WTC11 (cell line): ENCODE data around the gene PEX10. TPM values are rescaled to one million over a fixed set of nuclear protein-coding genes. Genes with fewer than 3 reads are reported as not detected.

ENCODE experiments used
- ATAC-seq: fragments of 200-7000 bp; cut with Tn5 transposase; 2 replicates; pipeline ENCODE4 v1.10.0; 2021; ENCODE audit warnings: mild to moderate bottlenecking, moderate library complexity
- CTCF ChIA-PET: fragments of 300-600 bp; sonication (Branson Sonifier 250); formaldehyde crosslinking; loops from one replicate; lab custom pipeline; 2021; ENCODE audit warnings: antibody characterized with exemption; lab: Charles Lee
- POLR2A ChIA-PET: fragments of 350-600 bp; sonication (Branson Sonifier 250); formaldehyde crosslinking; loops from one replicate; lab custom pipeline; 2021; ENCODE audit warnings: antibody characterized with exemption; lab: Charles Lee
- DNase-seq: peaks from one replicate; pipeline ENCODE4 v3.0.0; 2021; ENCODE audit warnings: low spot score
- H3K27ac Mint-ChIP-seq: 2 replicates; pipeline ENCODE4 v1.8.0; 2021; ENCODE audit warnings: mixed read lengths
- H3K27me3 Mint-ChIP-seq: 2 replicates; pipeline ENCODE4 v1.8.0; 2021; ENCODE audit warnings: low read depth, mild to moderate bottlenecking, moderate library complexity, mixed read lengths
- H3K36me3 Mint-ChIP-seq: 2 replicates; pipeline ENCODE4 v1.8.0; 2021; ENCODE audit warnings: mixed read lengths
- H3K4me1 Mint-ChIP-seq: 2 replicates; pipeline ENCODE4 v1.8.0; 2022; ENCODE audit warnings: mixed read lengths
- H3K4me3 Mint-ChIP-seq: 2 replicates; pipeline ENCODE4 v1.8.0; 2021; ENCODE audit warnings: mild to moderate bottlenecking, moderate library complexity, mixed read lengths
- H3K9me3 Mint-ChIP-seq: 2 replicates; pipeline ENCODE4 v1.8.0; 2021; ENCODE audit warnings: mixed read lengths
- ARID4B ChIP-seq: sonication (generic); formaldehyde crosslinking; IDR thresholded peaks from 2 replicates; pipeline ENCODE4 v1.8.0; 2023; ENCODE audit warnings: missing genetic modification reagents, mild to moderate bottlenecking, borderline replicate concordance
- CBFB ChIP-seq: sonication (generic); formaldehyde crosslinking; IDR thresholded peaks from 2 replicates; pipeline ENCODE4 v1.8.1; 2022; ENCODE audit warnings: mild to moderate bottlenecking, low read depth, missing genetic modification reagents
- EMX1 ChIP-seq: fragments of 250-450 bp; sonication (Bioruptor Pico); IDR thresholded peaks from 2 replicates; pipeline ENCODE4 v1.8.0; 2021; ENCODE audit warnings: mild to moderate bottlenecking
- ETV6 ChIP-seq: sonication (generic); formaldehyde crosslinking; IDR thresholded peaks from 2 replicates; pipeline ENCODE4 v1.8.1; 2022; ENCODE audit warnings: mild to moderate bottlenecking, missing genetic modification reagents
- FOXP1 ChIP-seq: sonication (generic); formaldehyde crosslinking; IDR thresholded peaks from 2 replicates; pipeline ENCODE4 v1.8.0; 2022; ENCODE audit warnings: missing genetic modification reagents, mild to moderate bottlenecking, moderate library complexity, borderline replicate concordance
- FOXP4 ChIP-seq: sonication (generic); formaldehyde crosslinking; IDR thresholded peaks from 2 replicates; pipeline ENCODE4 v1.8.0; 2022; ENCODE audit warnings: mild to moderate bottlenecking, missing genetic modification reagents
- HMGXB4 ChIP-seq: sonication (generic); formaldehyde crosslinking; IDR thresholded peaks from 2 replicates; pipeline ENCODE4 v1.8.1; 2023; ENCODE audit warnings: mild to moderate bottlenecking, moderate library complexity, missing genetic modification reagents
- IRF2 ChIP-seq: sonication (generic); formaldehyde crosslinking; IDR thresholded peaks from 2 replicates; pipeline ENCODE4 v1.8.0; 2022; ENCODE audit warnings: low read depth, missing genetic modification reagents, borderline replicate concordance
- JUN ChIP-seq: sonication (generic); formaldehyde crosslinking; IDR thresholded peaks from 2 replicates; pipeline ENCODE4 v1.8.0; 2023; ENCODE audit warnings: mild to moderate bottlenecking, missing genetic modification reagents
- NR1H2 ChIP-seq: sonication (generic); formaldehyde crosslinking; IDR thresholded peaks from 2 replicates; pipeline ENCODE4 v1.9.0; 2021; ENCODE audit warnings: mild to moderate bottlenecking, moderate library complexity, missing genetic modification reagents
- ZNF138 ChIP-seq: sonication (generic); formaldehyde crosslinking; conservative IDR thresholded peaks from 2 replicates; pipeline ENCODE4 v1.8.1; 2022; ENCODE audit warnings: mild to moderate bottlenecking, moderate library complexity, missing genetic modification reagents
- ZNF281 ChIP-seq: sonication (generic); formaldehyde crosslinking; IDR thresholded peaks from 2 replicates; pipeline ENCODE4 v1.8.0; 2023; ENCODE audit warnings: mild to moderate bottlenecking, missing genetic modification reagents
- ZNF425 ChIP-seq: fragments of 250-450 bp; sonication (Bioruptor Pico); conservative IDR thresholded peaks from 2 replicates; pipeline ENCODE4 v1.9.0; 2021; ENCODE audit warnings: mild to moderate bottlenecking
- total RNA-seq: library from RNA; stranded (reverse); gene quantifications from 3 replicates; pipeline ENCODE4 v1.2.3, GENCODE V29; 2021

The PEX10 gene
- total RNA-seq, 1 experiment from 2014 or later: 29.3 TPM

GRCh38 chr1:2426540-2426939, 14.2 kb upstream of the PEX10 start:
- no peak for TF ChIP-seq FOXP1
- TF ChIP-seq EMX1 (CRISPR knock-in tag): no peak
- no peak for TF ChIP-seq CBFB (CRISPR knock-in tag)
- TF ChIP-seq ZNF425 (CRISPR knock-in tag): no peak
- no peak for TF ChIP-seq IRF2
- no peak for TF ChIP-seq ETV6
- TF ChIP-seq HMGXB4 (CRISPR knock-in tag): no peak
- no peak for TF ChIP-seq JUN (CRISPR knock-in tag)
- no peak for TF ChIP-seq ZNF281 (CRISPR knock-in tag)
- TF ChIP-seq FOXP4: no peak
- TF ChIP-seq ZNF138 (CRISPR knock-in tag): no peak
- no peak for TF ChIP-seq ARID4B (CRISPR knock-in tag)
- TF ChIP-seq NR1H2 (CRISPR knock-in tag): no peak
- TF ChIP-seq, all 79 proteins: peak for 0
- ChIA-PET POLR2A (no interaction called here), CTCF (interaction anchor here (0.5 to 1.0 kb wide), 4 partner anchors 12 to 518 kb away, joined by 3 to 4 read pairs (median 3); no protein-coding TSS in a partner anchor)
- DNase-seq: no peak
- H3K9me3 Mint-ChIP-seq: peaks cover 26% of the 10 kb centered on the region
- H3K27ac Mint-ChIP-seq: no peak overlapping the region
- ATAC-seq: no peak
- no peaks in the 10 kb centered on the region for H3K4me1 Mint-ChIP-seq
- H3K4me3 Mint-ChIP-seq: no peak overlapping the region
- H3K36me3 Mint-ChIP-seq: no peaks in the 10 kb centered on the region
- H3K27me3 Mint-ChIP-seq: peaks cover 24% of the 10 kb centered on the region
